ENCODE data around the gene FTSJ3. TPM values are rescaled to one million over a fixed set of nuclear protein-coding genes. Genes with fewer than 3 reads are reported as not detected.

FTSJ3 gene
- total and polyA plus RNA-seq, 2 of the 13 experiments (the other 11 are each of a cell fraction or from before 2014, with no cell fraction given): 26.0 to 64.2 TPM

- no peak for DNase-seq (ENCODE audit: low spot score)
- intact Hi-C loops (cut with micrococcal nuclease; ENCODE audit: unreplicated experiment): no loop called here
- Histone ChIP-seq H3K27me3 (ENCODE audit: control insufficient read depth in 1 of 2, insufficient read depth in 2 of 2, low read length in 2 of 2) (no peaks in the 10 kb centered on the region), H3K9ac (ENCODE audit: insufficient read depth, low read depth, low read length) (no peak overlapping the region), H3K27ac (ENCODE audit: extremely low read length, insufficient read depth, low read length) (no peak overlapping the region), H3K4me1 (ENCODE audit: insufficient read depth, low read length) (no peaks in the 10 kb centered on the region), H3K9me3 (ENCODE audit: low read length) (no peaks in the 10 kb centered on the region), H3K36me3 (replicated peaks in 1 of 2; ENCODE audit: control insufficient read depth in 1 of 2, insufficient read depth in 2 of 2, low read length in 2 of 2) (peaks cover 43 to 93% of the 10 kb centered on the region in 2 experiments), H3K4me2 (ENCODE audit: low read depth, low read length) (no peak overlapping the region), H2AFZ (ENCODE audit: low read length) (no peak overlapping the region), H3K4me3 (replicated peaks in 1 of 3; ENCODE audit: insufficient read depth in 1 of 3, low read depth in 2 of 3, low read length in 3 of 3) (no peak overlapping the region), H4K20me1 (ENCODE audit: insufficient read depth, low read length) (peaks cover 4% of the 10 kb centered on the region; the same call in 1 of the 2 replicates), H3K79me2 (ENCODE audit: insufficient read depth, low read length) (peaks cover 16% of the 10 kb centered on the region)
- no peak for FAIRE-seq
- in situ Hi-C loops (cut with HindIII; ENCODE audit: extremely low pct_ligation_motif_present, low pct_unique_long_range_greater_than_20kb): no loop called here
- no peak for TF ChIP-seq MBNL3 (CRISPR knock-in tag; conservative IDR thresholded peaks at IDR 0.05)
- TF ChIP-seq XRCC5 (optimal IDR thresholded peaks at IDR 0.05; ENCODE audit: low read length): no peak
- TF ChIP-seq NBN (conservative IDR thresholded peaks at IDR 0.05): no peak
- no peak for TF ChIP-seq GLI4 (CRISPR knock-in tag; IDR thresholded peaks at IDR 0.05; ENCODE audit: borderline replicate concordance)
- TF ChIP-seq ZKSCAN8 (CRISPR knock-in tag; IDR thresholded peaks at IDR 0.05; ENCODE audit: borderline replicate concordance): no peak
- TF ChIP-seq RXRB (CRISPR knock-in tag; IDR thresholded peaks at IDR 0.05; ENCODE audit: borderline replicate concordance): no peak
- no peak for TF ChIP-seq PPARG (CRISPR knock-in tag; conservative IDR thresholded peaks at IDR 0.05)
- TF ChIP-seq ZKSCAN1 (IDR thresholded peaks at IDR 0.05; ENCODE audit: low read length): no peak
- TF ChIP-seq ZNF562 (CRISPR knock-in tag; IDR thresholded peaks at IDR 0.05; ENCODE audit: borderline replicate concordance): no peak
- no peak for TF ChIP-seq CREB3 (CRISPR knock-in tag; IDR thresholded peaks at IDR 0.05)
- no peak for TF ChIP-seq RFX5 (IDR thresholded peaks at IDR 0.05; ENCODE audit: low read depth, low read length)
- no peak for TF ChIP-seq ERF (CRISPR knock-in tag; IDR thresholded peaks at IDR 0.05)
- TF ChIP-seq GATA4 (IDR thresholded peaks at IDR 0.05; ENCODE audit: borderline replicate concordance, low read depth): no peak
- TF ChIP-seq TBX3 (IDR thresholded peaks at IDR 0.05; ENCODE audit: borderline replicate concordance): no peak
- WGBS (ENCODE audit: low lambda C conversion rate): 98% methylated on average over 3 of the region's 3 CpGs
- ChIA-PET CTCF (ENCODE audit: low intra/inter-chr PET ratio, low total read pairs) (no interaction called here), POLR2A (interaction anchor here (2.3 kb wide), 1 partner anchor 18 kb away, joined by 9 read pairs; the partner anchor contains the start of genes CCDC47 and DDX42)
- ATAC-seq: no peak
- BruUV-seq (replicated peaks): no TSS peak
Observed at GRCh38 chr17:63792055-63792729, 35.3 kb downstream of the FTSJ3 start.

Measured in HepG2 (cell line).